ENCODE measurements around the gene HCRTR1.

HCRTR1 gene

DNA sequence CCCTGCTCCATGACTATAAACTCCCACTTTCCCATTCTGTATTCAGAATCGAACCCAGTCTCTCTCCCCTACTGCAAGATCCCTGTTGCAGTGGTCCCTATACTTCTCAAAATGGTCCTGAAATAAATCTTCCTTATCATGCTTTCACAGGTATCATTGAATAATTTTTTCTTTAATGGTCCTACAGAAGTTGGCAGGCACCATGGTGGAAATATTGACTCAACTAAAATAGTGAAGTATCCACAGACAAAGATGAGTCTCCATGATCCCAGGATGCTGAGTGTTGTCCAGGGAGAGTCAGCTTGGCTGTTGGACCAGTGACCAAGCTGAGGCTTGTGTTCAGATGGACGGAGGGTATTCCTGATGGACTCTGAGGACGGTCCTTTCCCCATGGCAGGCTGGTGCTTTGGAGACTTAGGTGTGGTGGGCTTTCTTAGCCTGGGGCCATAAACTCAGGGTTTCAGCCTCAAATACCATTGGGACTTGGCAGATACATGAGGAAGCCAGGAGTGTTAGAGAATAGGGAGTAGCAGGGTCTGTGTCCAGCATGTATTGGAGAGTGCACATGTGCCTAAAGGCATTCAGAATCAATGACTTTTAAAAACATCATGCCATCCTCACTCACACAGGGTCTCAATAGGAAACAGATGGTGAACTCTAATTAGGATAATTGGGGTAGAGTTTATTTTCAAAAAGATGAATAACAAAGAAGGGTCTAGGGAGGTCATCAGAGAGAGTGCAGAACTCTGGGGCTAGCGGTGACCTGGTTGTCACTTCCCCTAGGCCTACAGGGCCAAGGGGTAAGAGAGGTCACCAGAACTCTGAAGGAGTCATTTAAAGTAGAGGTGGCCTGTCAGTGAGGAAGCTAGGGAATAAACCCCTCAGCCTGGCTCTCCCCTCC, 21.4 kb upstream of the HCRTR1 start:
- TF ChIP-seq CTCF (conservative IDR thresholded peaks at IDR 0.05; ENCODE audit: low read depth, low read length): no peak
- H3K4me3 ChIP-seq (ENCODE audit: low read length): no peak overlapping the region
- no peak for DNase-seq (ENCODE audit: low read depth)

- H3K4me3 ChIP-seq (ENCODE audit: low read length): no peak overlapping the region
- no peak for DNase-seq (ENCODE audit: low read depth)
- TF ChIP-seq CTCF (conservative IDR thresholded peaks at IDR 0.05; ENCODE audit: low read depth, low read length): no peak
These were observed 20.8 kb upstream of the HCRTR1 start for GRCh38 chr1:31596737-31597097.

DNA sequence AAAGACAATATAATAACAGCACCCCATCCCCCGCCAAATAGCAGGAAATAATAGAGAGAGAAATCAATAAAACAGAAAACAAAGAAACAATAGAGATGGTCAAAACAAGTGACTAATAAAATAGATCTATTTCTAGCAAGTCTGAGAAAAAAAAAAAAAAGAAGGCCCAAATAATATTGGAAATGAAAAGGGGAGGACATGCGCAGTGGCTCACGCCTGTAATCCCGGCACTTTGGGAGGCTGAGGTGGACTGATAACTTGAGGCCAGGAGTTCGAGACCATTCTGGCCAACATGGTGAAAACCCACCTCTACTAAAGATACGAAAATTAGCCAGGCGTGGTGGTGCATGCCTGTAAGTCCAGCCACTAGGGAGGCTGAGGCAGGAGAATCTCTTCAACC, 18.5 kb upstream of the HCRTR1 start:
- no peak for TF ChIP-seq CTCF (conservative IDR thresholded peaks at IDR 0.05; ENCODE audit: low read depth, low read length)
- no peak for DNase-seq (ENCODE audit: low read depth)
- no peak overlapping the region for H3K4me3 ChIP-seq (ENCODE audit: low read length)

- no peak overlapping the region for H3K4me3 ChIP-seq (ENCODE audit: low read length)
- TF ChIP-seq CTCF (conservative IDR thresholded peaks at IDR 0.05; ENCODE audit: low read depth, low read length): no peak
- no peak for DNase-seq (ENCODE audit: low read depth)
These were observed 16.8 kb upstream of the HCRTR1 start for GRCh38 chr1:31600641-31601040.

GRCh38 chr1:31602081-31602480, 15.4 kb upstream of the HCRTR1 start:
- no peak for TF ChIP-seq CTCF (conservative IDR thresholded peaks at IDR 0.05; ENCODE audit: low read depth, low read length)
- DNase-seq (ENCODE audit: low read depth): no peak
- H3K4me3 ChIP-seq (ENCODE audit: low read length): no peak overlapping the region

GRCh38 chr1:31605908-31606427, 11.5 kb upstream of the HCRTR1 start:
- H3K4me3 ChIP-seq (ENCODE audit: low read length): no peak overlapping the region
- TF ChIP-seq CTCF (conservative IDR thresholded peaks at IDR 0.05; ENCODE audit: low read depth, low read length): no peak
- DNase-seq (ENCODE audit: low read depth): no peak

DNA sequence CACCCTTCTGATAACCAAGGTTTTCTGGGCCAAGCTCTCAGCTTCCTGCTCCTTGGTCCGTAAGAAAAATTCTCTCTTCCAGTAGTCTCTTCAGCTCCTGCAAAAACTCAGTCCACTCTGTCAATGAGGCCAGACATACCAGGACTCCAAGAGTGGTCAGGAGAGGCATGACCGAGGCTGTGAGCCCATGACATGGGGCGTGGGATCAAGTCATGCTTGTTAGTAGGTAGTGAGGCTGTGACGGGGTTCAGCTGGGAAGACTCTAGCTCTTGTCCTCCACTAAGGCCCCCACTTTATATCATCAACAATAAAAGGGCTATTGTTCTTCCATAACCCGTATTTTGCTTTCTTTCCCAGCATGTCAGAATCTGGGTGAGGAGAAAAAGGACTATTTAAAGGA, 10.1 kb upstream of the HCRTR1 start:
- no peak for TF ChIP-seq CTCF (conservative IDR thresholded peaks at IDR 0.05; ENCODE audit: low read depth, low read length)
- DNase-seq (ENCODE audit: low read depth): no peak

More for the DNA sequence above, 10.1 kb upstream of the HCRTR1 start:
- no peak overlapping the region for H3K4me3 ChIP-seq (ENCODE audit: low read length)
